BJ (cell line): Measurements from ENCODE around the gene AMBN. TPM values are rescaled to one million over a fixed set of nuclear protein-coding genes. Genes with fewer than 3 reads are reported as not detected.

Experiments
- CTCF ChIA-PET: fragments of 350-600 bp; formaldehyde crosslinking; extraction: SDS; loops from one replicate; lab custom pipeline; 2021; ENCODE audit warnings: antibody characterized with exemption, inconsistent platforms; lab: Yijun Ruan, JAX
- POLR2A ChIA-PET: fragments of 300-600 bp; sonication (Branson Sonifier 250); formaldehyde crosslinking; extraction: SDS; loops from one replicate; lab custom pipeline; 2021; ENCODE audit warnings: antibody characterized with exemption; lab: Charles Lee
- DNase-seq: peaks from one replicate; pipeline ENCODE4 v3.0.0-alpha.2; 2011; ENCODE audit warnings: low read depth
- H3K27me3 ChIP-seq: 2 replicates; pipeline ENCODE4 v1.6.0; 2011; ENCODE audit warnings: low read length; ENCODE audit not compliant: control insufficient read depth, insufficient read depth
- H3K36me3 ChIP-seq: 2 replicates; pipeline ENCODE4 v1.5.1; 2011; ENCODE audit warnings: low read length; ENCODE audit not compliant: control insufficient read depth, insufficient read depth
- H3K4me3 ChIP-seq: 2 replicates; pipeline ENCODE4 v1.5.1; 2011; ENCODE audit warnings: low read depth, mild to moderate bottlenecking, control low read depth, low read length
- polyA plus RNA-seq: library from polyadenylated mRNA; depleted of rRNA; stranded (reverse); fragments of >200 nt; gene quantifications from 2 replicates; pipeline ENCODE4 v1.2.3, GENCODE V29; 2011
- TF ChIP-seq, protein P1 (sequence below): IDR thresholded peaks from 2 replicates; pipeline ENCODE4 v1.5.1; 2011; ENCODE audit warnings: low read depth, mild to moderate bottlenecking, control low read depth, inconsistent platforms, low read length, moderate library complexity; ENCODE audit not compliant: insufficient read depth

AMBN gene
- polyA plus RNA-seq, 1 experiment: not detected

GRCh38 chr4:70629469-70630090 lies 37.5 kb downstream of the AMBN start:
- no peak for DNase-seq
- CTCF ChIA-PET: interaction anchor here (0.7 kb wide), 1 partner anchor 591 kb away, joined by 3 read pairs; no protein-coding TSS in a partner anchor

GRCh38 chr4:70630162-70630561 lies 38.1 kb downstream of the AMBN start:
- Histone ChIP-seq H3K27me3 (no peaks in the 10 kb centered on the region), H3K36me3 (no peaks in the 10 kb centered on the region), H3K4me3 (no peak overlapping the region)
- POLR2A ChIA-PET: no interaction called here
- no peak for DNase-seq
- TF ChIP-seq, protein P1, sequence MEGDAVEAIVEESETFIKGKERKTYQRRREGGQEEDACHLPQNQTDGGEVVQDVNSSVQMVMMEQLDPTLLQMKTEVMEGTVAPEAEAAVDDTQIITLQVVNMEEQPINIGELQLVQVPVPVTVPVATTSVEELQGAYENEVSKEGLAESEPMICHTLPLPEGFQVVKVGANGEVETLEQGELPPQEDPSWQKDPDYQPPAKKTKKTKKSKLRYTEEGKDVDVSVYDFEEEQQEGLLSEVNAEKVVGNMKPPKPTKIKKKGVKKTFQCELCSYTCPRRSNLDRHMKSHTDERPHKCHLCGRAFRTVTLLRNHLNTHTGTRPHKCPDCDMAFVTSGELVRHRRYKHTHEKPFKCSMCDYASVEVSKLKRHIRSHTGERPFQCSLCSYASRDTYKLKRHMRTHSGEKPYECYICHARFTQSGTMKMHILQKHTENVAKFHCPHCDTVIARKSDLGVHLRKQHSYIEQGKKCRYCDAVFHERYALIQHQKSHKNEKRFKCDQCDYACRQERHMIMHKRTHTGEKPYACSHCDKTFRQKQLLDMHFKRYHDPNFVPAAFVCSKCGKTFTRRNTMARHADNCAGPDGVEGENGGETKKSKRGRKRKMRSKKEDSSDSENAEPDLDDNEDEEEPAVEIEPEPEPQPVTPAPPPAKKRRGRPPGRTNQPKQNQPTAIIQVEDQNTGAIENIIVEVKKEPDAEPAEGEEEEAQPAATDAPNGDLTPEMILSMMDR: no peak
- CTCF ChIA-PET: no interaction called here

More at GRCh38 chr4:70629469-70630090, 37.5 kb downstream of the AMBN start:
- TF ChIP-seq, protein P1: no peak
- POLR2A ChIA-PET: no interaction called here
- Histone ChIP-seq H3K36me3 (no peaks in the 10 kb centered on the region), H3K4me3 (no peak overlapping the region), H3K27me3 (no peaks in the 10 kb centered on the region)

DNA sequence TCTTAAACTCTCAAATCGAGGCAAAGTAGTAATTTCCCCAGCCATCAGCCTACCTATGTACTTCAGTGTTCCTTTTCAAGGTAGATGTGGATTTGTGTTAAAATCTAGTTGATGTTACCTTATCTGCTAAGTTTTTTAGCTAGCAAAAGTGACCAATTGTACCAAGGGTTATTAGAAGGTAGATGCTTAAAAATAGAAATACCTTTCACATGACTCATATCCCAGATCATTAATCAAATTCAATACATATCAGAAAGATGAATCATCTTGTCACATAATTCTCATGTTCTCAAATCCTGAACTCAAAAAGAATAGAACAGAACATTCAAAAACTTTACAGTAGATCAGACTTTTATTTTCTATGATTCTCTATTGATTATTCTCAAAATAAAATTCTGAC lies 40.0 kb downstream of the AMBN start:
- Histone ChIP-seq H3K4me3 (no peak overlapping the region), H3K27me3 (no peaks in the 10 kb centered on the region), H3K36me3 (no peaks in the 10 kb centered on the region)
- TF ChIP-seq, protein P1: no peak
- DNase-seq: no peak
- ChIA-PET POLR2A (no interaction called here), CTCF (no interaction called here)

DNA sequence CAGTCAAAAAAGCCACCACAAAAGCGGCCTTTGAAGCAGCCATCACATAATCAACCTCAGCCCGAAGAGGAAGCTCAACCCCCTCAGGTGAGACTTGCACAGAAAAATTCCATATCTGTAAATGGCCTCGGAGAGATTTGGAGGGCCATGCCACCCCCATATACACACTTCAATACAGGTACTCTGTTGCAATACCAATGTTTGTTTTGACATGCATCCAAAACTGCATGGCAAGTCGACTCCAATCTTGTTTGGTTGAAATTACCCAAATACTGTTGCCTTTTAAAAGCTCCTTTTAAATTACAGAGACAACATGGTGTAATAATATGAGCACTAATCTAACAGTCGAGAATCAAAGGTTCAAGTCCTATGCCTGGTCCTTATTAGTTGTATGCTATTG lies 42.4 kb downstream of the AMBN start:
- no peak for DNase-seq
- TF ChIP-seq, protein P1: no peak
- Histone ChIP-seq H3K27me3 (no peaks in the 10 kb centered on the region), H3K4me3 (no peak overlapping the region), H3K36me3 (no peaks in the 10 kb centered on the region)
- CTCF ChIA-PET: interaction anchor here (0.9 kb wide), 1 partner anchor 385 kb away, joined by 3 read pairs; no protein-coding TSS in a partner anchor
- POLR2A ChIA-PET: no interaction called here

DNA sequence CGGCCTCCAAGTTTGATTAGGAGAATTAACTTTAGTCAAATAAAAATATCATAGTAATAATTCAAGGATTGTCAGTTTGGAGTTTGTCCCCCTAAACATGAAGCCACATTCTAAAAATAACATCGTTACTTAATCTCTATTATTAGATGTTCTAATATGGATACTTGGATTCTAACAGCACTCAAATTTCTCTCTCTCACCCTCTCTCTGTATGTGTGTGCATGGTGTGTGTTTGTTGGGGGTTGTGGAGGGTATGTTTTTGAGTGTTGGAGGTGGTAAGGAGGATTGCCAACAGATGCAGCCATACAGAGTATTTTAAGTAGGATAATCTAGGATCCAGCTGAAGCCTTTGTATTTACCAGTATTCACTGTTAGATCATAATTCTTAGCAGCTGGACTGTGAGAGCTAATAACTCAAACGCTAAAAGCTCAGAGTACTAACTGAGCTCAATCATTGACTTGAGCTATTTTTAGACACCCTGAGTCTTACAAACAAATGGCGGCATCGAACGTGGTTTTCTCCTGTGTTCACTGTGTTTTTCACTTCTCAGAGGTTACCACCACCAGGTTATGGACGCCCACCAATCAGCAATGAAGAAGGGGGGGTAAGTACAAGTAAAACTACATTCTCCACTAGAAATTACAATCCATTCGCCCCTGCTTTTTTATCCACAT lies 45.3 kb downstream of the AMBN start:
- Histone ChIP-seq H3K36me3 (no peaks in the 10 kb centered on the region), H3K4me3 (no peak overlapping the region), H3K27me3 (no peaks in the 10 kb centered on the region)
- ChIA-PET CTCF (interaction anchor here (0.5 to 0.6 kb wide), 3 partner anchors 13 to 55 kb away, joined by 3 read pairs; no protein-coding TSS in a partner anchor), POLR2A (no interaction called here)
- TF ChIP-seq, protein P1: no peak
- DNase-seq: no peak
